ENCODE measurements around the gene CYP24A1.

CYP24A1 gene

DNA sequence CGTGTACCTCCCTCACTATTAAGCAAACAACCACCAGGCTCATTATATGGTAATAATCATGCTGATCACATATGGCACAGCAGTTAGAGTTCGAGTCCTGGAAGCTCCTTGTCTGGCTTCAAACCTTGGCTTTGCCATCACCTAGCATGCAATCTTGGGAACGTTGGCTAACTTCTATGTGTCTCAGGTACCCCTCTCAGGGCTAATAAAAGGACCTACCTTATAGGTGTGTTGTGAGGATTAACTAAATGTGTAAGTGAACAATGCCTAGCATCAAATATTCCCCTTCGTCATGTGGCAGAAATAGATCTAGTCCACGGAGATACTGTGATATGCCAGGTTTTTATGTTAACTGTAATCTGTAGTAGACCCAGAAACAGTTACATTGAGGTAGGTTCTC lies 10.4 kb downstream of the CYP24A1 start:
- no peak overlapping the region for H3K4me3 ChIP-seq (ENCODE audit: control insufficient read depth, low read depth, low read length)
- no peak for TF ChIP-seq CTCF (IDR thresholded peaks at IDR 0.05; ENCODE audit: control insufficient read depth, insufficient read depth, low read depth, low read length, missing control alignments)
- no peak for DNase-seq (ENCODE audit: low read depth)

- no peak overlapping the region for H3K4me3 ChIP-seq (ENCODE audit: control insufficient read depth, low read depth, low read length)
- DNase-seq (ENCODE audit: low read depth) = no peak
- no peak for TF ChIP-seq CTCF (IDR thresholded peaks at IDR 0.05; ENCODE audit: control insufficient read depth, insufficient read depth, low read depth, low read length, missing control alignments)
Observed at GRCh38 chr20:54162378-54163009, 11.3 kb downstream of the CYP24A1 start.

DNA sequence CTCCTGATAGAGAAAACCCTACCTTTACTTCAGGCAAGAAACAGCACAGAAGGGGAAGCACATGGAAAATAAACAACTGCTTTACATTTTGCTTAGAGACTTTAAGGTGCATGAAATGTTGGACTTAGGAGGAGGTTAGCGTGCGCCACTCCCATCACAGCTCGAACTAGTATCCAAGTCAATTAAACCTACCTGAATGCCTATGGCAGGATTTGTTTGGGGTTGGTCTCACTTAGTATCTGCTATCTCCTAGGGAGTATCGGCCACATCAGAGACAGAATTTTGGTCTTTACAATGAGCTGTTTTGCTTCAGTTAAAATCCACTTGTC lies 12.0 kb downstream of the CYP24A1 start:
- no peak for DNase-seq (ENCODE audit: low read depth)
- no peak for TF ChIP-seq CTCF (IDR thresholded peaks at IDR 0.05; ENCODE audit: control insufficient read depth, insufficient read depth, low read depth, low read length, missing control alignments)
- H3K4me3 ChIP-seq (ENCODE audit: control insufficient read depth, low read depth, low read length) = no peak overlapping the region

DNA sequence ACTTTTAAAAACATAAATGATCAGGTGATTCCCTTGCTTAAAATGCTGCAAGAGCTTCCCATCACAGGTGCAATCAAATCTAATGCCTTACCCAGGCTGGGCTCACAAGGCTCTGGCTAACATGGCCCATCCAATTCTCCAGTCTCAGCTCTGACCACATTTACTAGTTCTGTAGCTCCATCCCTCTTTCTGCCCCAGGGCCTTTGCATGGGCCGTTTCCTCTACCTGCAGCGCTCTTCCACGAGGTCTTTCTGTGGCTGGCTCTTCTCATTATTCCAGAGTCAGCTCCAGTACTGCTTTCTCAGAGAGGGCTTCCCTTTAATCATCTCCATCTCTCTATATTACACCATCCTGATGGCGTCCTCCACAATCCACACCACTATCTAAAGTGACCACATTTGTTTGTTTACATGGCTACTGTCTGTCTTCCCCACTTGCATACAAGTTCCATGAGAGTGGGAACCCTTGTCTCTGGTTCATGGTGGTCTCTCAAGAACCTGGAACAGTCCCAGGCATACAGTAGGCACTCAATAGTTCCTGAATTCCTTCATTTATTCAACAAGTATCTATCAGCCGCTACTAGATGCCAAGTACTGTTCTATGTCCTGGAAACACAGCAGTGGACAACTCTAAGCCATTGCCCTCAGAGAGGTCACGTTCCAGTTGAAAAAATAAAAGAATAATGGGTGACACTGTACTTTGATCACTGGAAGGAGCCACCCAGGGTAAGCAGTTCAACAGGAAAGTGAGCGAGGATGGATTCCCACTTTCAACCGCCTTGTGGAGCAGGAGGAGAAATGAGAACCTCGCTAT lies 12.6 kb downstream of the CYP24A1 start:
- H3K4me3 ChIP-seq (ENCODE audit: control insufficient read depth, low read depth, low read length) = no peak overlapping the region
- DNase-seq (ENCODE audit: low read depth) = no peak
- no peak for TF ChIP-seq CTCF (IDR thresholded peaks at IDR 0.05; ENCODE audit: control insufficient read depth, insufficient read depth, low read depth, low read length, missing control alignments)

- DNase-seq (ENCODE audit: low read depth) = no peak
- no peak for TF ChIP-seq CTCF (IDR thresholded peaks at IDR 0.05; ENCODE audit: control insufficient read depth, insufficient read depth, low read depth, low read length, missing control alignments)
- no peak overlapping the region for H3K4me3 ChIP-seq (ENCODE audit: control insufficient read depth, low read depth, low read length)
Observed at GRCh38 chr20:54160065-54161007, 13.4 kb downstream of the CYP24A1 start.

- no peak for DNase-seq (ENCODE audit: low read depth)
- no peak for TF ChIP-seq CTCF (IDR thresholded peaks at IDR 0.05; ENCODE audit: control insufficient read depth, insufficient read depth, low read depth, low read length, missing control alignments)
- H3K4me3 ChIP-seq (ENCODE audit: control insufficient read depth, low read depth, low read length) = no peak overlapping the region
Observed at GRCh38 chr20:54158856-54159418, 14.8 kb downstream of the CYP24A1 start.

Measured in AG09309 (cell line).